ENCODE results near the gene POLR1D. TPM values are rescaled to one million over a fixed set of nuclear protein-coding genes. Genes with fewer than 3 reads are reported as not detected.
A peak's percentile ranks its signal among the peaks of the same experiment; 100 is the strongest.

POLR1D gene
- total RNA-seq, 1 donor from 2014 or later, result 153 TPM

- Mint-ChIP-seq H3K36me3 (ENCODE audit: insufficient read depth) (peaks cover 6% of the 10 kb centered on the region), H3K4me1 (ENCODE audit: low read depth) (peaks cover 6% of the 10 kb centered on the region), H3K27me3 (no peaks in the 10 kb centered on the region), H3K9me3 (ENCODE audit: low read depth) (no peaks in the 10 kb centered on the region), H3K4me3 (ENCODE audit: low read depth) (no peak overlapping the region), H3K27ac (no peak overlapping the region)
- no peak for DNase-seq (ENCODE audit: low spot score, unreplicated experiment)
- TF ChIP-seq CTCF (IDR thresholded peaks at IDR 0.05; ENCODE audit: unreplicated experiment), result no peak
Measured at GRCh38 chr13:27662738-27663470, 41.2 kb downstream of the POLR1D start.

- Mint-ChIP-seq H3K27me3 (no peaks in the 10 kb centered on the region), H3K4me3 (ENCODE audit: low read depth) (no peak overlapping the region), H3K27ac (no peak overlapping the region), H3K4me1 (ENCODE audit: low read depth) (peaks cover 4% of the 10 kb centered on the region), H3K36me3 (ENCODE audit: insufficient read depth) (peaks cover 6% of the 10 kb centered on the region), H3K9me3 (ENCODE audit: low read depth) (no peaks in the 10 kb centered on the region)
- TF ChIP-seq CTCF (IDR thresholded peaks at IDR 0.05; ENCODE audit: unreplicated experiment), result no peak
- no peak for DNase-seq (ENCODE audit: low spot score, unreplicated experiment)
Measured at GRCh38 chr13:27663947-27664346, 42.3 kb downstream of the POLR1D start.

- Mint-ChIP-seq H3K27ac (peak overlapping the region; percentile 42), H3K4me3 (ENCODE audit: low read depth) (no peak overlapping the region), H3K4me1 (ENCODE audit: low read depth) (no peaks in the 10 kb centered on the region), H3K36me3 (ENCODE audit: insufficient read depth) (peaks cover 6% of the 10 kb centered on the region), H3K9me3 (ENCODE audit: low read depth) (no peaks in the 10 kb centered on the region), H3K27me3 (no peaks in the 10 kb centered on the region)
- DNase-seq (ENCODE audit: low spot score, unreplicated experiment), result no peak
- peak; percentile 43 for TF ChIP-seq CTCF (IDR thresholded peaks at IDR 0.05; ENCODE audit: unreplicated experiment)
Measured at GRCh38 chr13:27665333-27665732, 43.6 kb downstream of the POLR1D start.

- H3K36me3 Mint-ChIP-seq (ENCODE audit: insufficient read depth), result peaks cover 5% of the 10 kb centered on the region
- no peaks in the 10 kb centered on the region for H3K27me3 Mint-ChIP-seq
- H3K27ac Mint-ChIP-seq, result peak overlapping the region; percentile 42
- peak; percentile 1 for TF ChIP-seq CTCF (IDR thresholded peaks at IDR 0.05; ENCODE audit: unreplicated experiment)
- no peak overlapping the region for H3K4me3 Mint-ChIP-seq (ENCODE audit: low read depth)
- no peaks in the 10 kb centered on the region for H3K9me3 Mint-ChIP-seq (ENCODE audit: low read depth)
- H3K4me1 Mint-ChIP-seq (ENCODE audit: low read depth), result no peaks in the 10 kb centered on the region
- DNase-seq (ENCODE audit: low spot score, unreplicated experiment), result no peak
Measured at GRCh38 chr13:27665761-27666160, 44.1 kb downstream of the POLR1D start.

- Mint-ChIP-seq H3K27me3 (no peaks in the 10 kb centered on the region), H3K4me1 (ENCODE audit: low read depth) (no peaks in the 10 kb centered on the region), H3K4me3 (ENCODE audit: low read depth) (no peak overlapping the region), H3K36me3 (ENCODE audit: insufficient read depth) (peaks cover 5% of the 10 kb centered on the region), H3K9me3 (ENCODE audit: low read depth) (no peaks in the 10 kb centered on the region), H3K27ac (no peak overlapping the region)
- no peak for TF ChIP-seq CTCF (IDR thresholded peaks at IDR 0.05; ENCODE audit: unreplicated experiment)
- DNase-seq (ENCODE audit: low spot score, unreplicated experiment), result no peak
Measured at GRCh38 chr13:27666951-27667350, 45.3 kb downstream of the POLR1D start.
